Liver (tissue), 9 donors: ENCODE measurements around the gene VWA3B. TPM values are rescaled to one million over a fixed set of nuclear protein-coding genes. Genes with fewer than 3 reads are reported as not detected.

Source experiments
- DNase-seq: peaks from one replicate; pipeline ENCODE4 v3.0.0-alpha.2; 2017; ENCODE audit warnings: low spot score
- H3K27ac ChIP-seq, 2 donors: one replicate each; pipeline ENCODE4 v1.7.0; 2013; ENCODE audit warnings: inconsistent platforms in 2 of 2, low read length in 2 of 2, control low read depth in 1 of 2, low read depth in 1 of 2, mild to moderate bottlenecking in 1 of 2
- H3K27me3 ChIP-seq, 4 donors: one replicate each; pipeline versions ENCODE4 v1.6.1 to v1.7.0; 2013; ENCODE audit warnings: low read length in 3 of 4, inconsistent platforms in 1 of 4, mild to moderate bottlenecking in 1 of 4, moderate library complexity in 1 of 4; ENCODE audit not compliant: control insufficient read depth in 4 of 4, insufficient read depth in 4 of 4
- H3K36me3 ChIP-seq, 4 donors: one replicate each; pipeline versions ENCODE4 v1.6.1 to v1.7.0; 2013; ENCODE audit warnings: low read length in 3 of 4, mild to moderate bottlenecking in 3 of 4, low read depth in 1 of 4, moderate library complexity in 1 of 4; ENCODE audit not compliant: control insufficient read depth in 4 of 4, insufficient read depth in 3 of 4
- H3K4me1 ChIP-seq, 4 donors: one replicate each; pipeline versions ENCODE4 v1.6.1 to v1.7.0; 2013; ENCODE audit warnings: low read length in 3 of 4, mild to moderate bottlenecking in 3 of 4, moderate library complexity in 1 of 4; ENCODE audit not compliant: control insufficient read depth in 4 of 4, insufficient read depth in 4 of 4
- H3K4me3 ChIP-seq, 3 donors: one replicate each; pipeline versions ENCODE4 v1.6.1 to v1.7.0; 2013; ENCODE audit warnings: low read length in 3 of 3, control low read depth in 1 of 3, low read depth in 1 of 3, mild to moderate bottlenecking in 1 of 3
- H3K9ac ChIP-seq, 2 donors: one replicate each; pipeline ENCODE4 v1.7.0; 2013; ENCODE audit warnings: low read length in 2 of 2, mild to moderate bottlenecking in 2 of 2, moderate library complexity in 2 of 2, control low read depth in 1 of 2, low read depth in 1 of 2
- H3K9me3 ChIP-seq, 4 donors: one replicate each; pipeline versions ENCODE4 v1.6.1 to v1.7.0; 2013; ENCODE audit warnings: low read length in 3 of 4; ENCODE audit not compliant: control insufficient read depth in 4 of 4
- EGR1 ChIP-seq, 2 donors: IDR thresholded peaks; 2 replicates each; pipeline ENCODE4 v1.6.1; 2016 to 2018; ENCODE audit warnings: antibody characterized with exemption in 2 of 2, low read depth in 2 of 2
- FOXA1 ChIP-seq: IDR thresholded peaks from 2 replicates; pipeline ENCODE4 v1.6.1; 2016; ENCODE audit warnings: antibody characterized with exemption
- FOXA2 ChIP-seq: IDR thresholded peaks from 2 replicates; pipeline ENCODE4 v1.6.1; 2016; ENCODE audit warnings: antibody characterized with exemption
- GABPA ChIP-seq, 2 donors: IDR thresholded peaks in 1 of 2; conservative IDR thresholded peaks in 1 of 2; 2 replicates each; pipeline ENCODE4 v1.6.1; 2016; ENCODE audit warnings: antibody characterized with exemption in 2 of 2, mild to moderate bottlenecking in 1 of 2, moderate library complexity in 1 of 2
- HNF4A ChIP-seq, 2 donors: conservative IDR thresholded peaks; 2 replicates each; pipeline ENCODE4 v1.6.1; 2016; ENCODE audit warnings: antibody characterized with exemption in 2 of 2, mild to moderate bottlenecking in 2 of 2
- HNF4G ChIP-seq: IDR thresholded peaks from 2 replicates; pipeline ENCODE4 v1.6.1; 2016; ENCODE audit warnings: antibody characterized with exemption
- JUND ChIP-seq, 2 donors: IDR thresholded peaks; 2 replicates each; pipeline ENCODE4 v1.6.1; 2016; ENCODE audit warnings: antibody characterized with exemption in 2 of 2
- NR2F2 ChIP-seq: IDR thresholded peaks from 2 replicates; pipeline ENCODE4 v1.6.1; 2016; ENCODE audit warnings: antibody characterized with exemption
- RAD21 ChIP-seq, 2 donors: IDR thresholded peaks; 2 replicates each; pipeline ENCODE4 v1.6.1; 2016; ENCODE audit warnings: antibody characterized with exemption in 2 of 2, mild to moderate bottlenecking in 2 of 2
- RXRA ChIP-seq, 2 donors: IDR thresholded peaks; 2 replicates each; pipeline ENCODE4 v1.6.1; 2017 to 2018; ENCODE audit warnings: antibody characterized with exemption in 2 of 2, mild to moderate bottlenecking in 1 of 2
- SP1 ChIP-seq: IDR thresholded peaks from 2 replicates; pipeline ENCODE4 v1.6.1; 2018; ENCODE audit warnings: antibody characterized with exemption, mild to moderate bottlenecking
- YY1 ChIP-seq: IDR thresholded peaks from 2 replicates; pipeline ENCODE4 v1.6.1; 2016; ENCODE audit warnings: antibody characterized with exemption, mild to moderate bottlenecking
- WGBS: extraction: QIAGEN DNeasy Blood & Tissue Kit; methylation state at CpG from one replicate; pipeline ENCODE4 v1.1.7; 2013; 5-methylcytosine and 5-hydroxymethylcytosine counted together
- polyA plus RNA-seq, 2 donors: library from polyadenylated mRNA; stranded (reverse) in 1 of 2; unstranded in 1 of 2; fragments of 200-250 nt in 1 of 2; fragments of >200 nt in 1 of 2; fragmentation: Nextera tagmentation in 1 of 2; extraction: Ambion mirVana in 1 of 2; gene quantifications; one replicate each; pipeline versions ENCODE4 v1.2.1 to v1.2.3, GENCODE V29; 2013 to 2015
- total RNA-seq, 2 donors: library from RNA; depleted of rRNA; stranded (reverse); fragments of >200 nt; gene quantifications; one replicate each; pipeline ENCODE4 v1.2.3, GENCODE V29; 2014
- TF ChIP-seq, protein P1 (sequence below): IDR thresholded peaks from 2 replicates; pipeline ENCODE4 v1.6.1; 2016; ENCODE audit warnings: antibody characterized with exemption
- TF ChIP-seq, protein P2 (sequence below): fragments of 150-350 bp; IDR thresholded peaks from 2 replicates; pipeline ENCODE4 v1.5.1; 2017; ENCODE audit warnings: improper control_type of control experiment, low read depth, low read length; ENCODE audit not compliant: missing input control
- TF ChIP-seq, protein P3 (sequence below): IDR thresholded peaks from 2 replicates; pipeline ENCODE4 v1.6.1; 2016; ENCODE audit warnings: antibody characterized with exemption
- TF ChIP-seq, protein P4 (sequence below): IDR thresholded peaks from 2 replicates; pipeline ENCODE4 v1.6.1; 2016; ENCODE audit warnings: antibody characterized with exemption, mild to moderate bottlenecking
- TF ChIP-seq, protein P5 (sequence below): IDR thresholded peaks from 2 replicates; pipeline ENCODE4 v1.6.1; 2016; ENCODE audit warnings: antibody characterized with exemption
- donor health status: healthy.
- donor health status: healthy.
- donor health status: healthy.
- donor health status: healthy.
- donor health status: healthy.

Gene VWA3B
- total and polyA plus RNA-seq, 4 donors = 0.08 TPM; not detected in 3

DNA sequence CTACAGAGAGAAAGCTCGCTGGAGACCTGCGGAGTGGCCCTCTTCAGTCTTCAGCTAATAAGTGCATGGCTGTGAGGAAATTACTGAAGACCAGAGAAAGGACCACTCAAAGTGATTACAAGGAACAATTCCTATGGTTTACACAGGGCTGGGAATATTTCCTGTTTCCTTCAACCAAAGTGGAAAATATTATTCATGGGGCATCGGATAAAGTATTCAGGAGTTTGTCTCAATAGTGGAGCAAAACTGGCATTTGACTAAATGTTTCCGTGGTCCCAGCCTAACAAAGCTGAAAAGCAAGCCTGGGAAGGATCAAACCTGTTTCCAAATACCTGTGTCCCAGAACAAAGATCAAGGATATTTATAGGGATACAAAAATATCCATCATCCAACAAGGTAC is 227.3 kb downstream of the VWA3B start:
- no peak overlapping the region for H3K9ac ChIP-seq
- H3K27ac ChIP-seq = no peak overlapping the region
- DNase-seq = no peak
- H3K4me3 ChIP-seq = no peak overlapping the region
- WGBS = 86% methylated on average over 4 of the region's 4 CpGs
- H3K36me3 ChIP-seq = no peaks in the 10 kb centered on the region
- H3K9me3 ChIP-seq = no peaks in the 10 kb centered on the region
- H3K27me3 ChIP-seq = no peaks in the 10 kb centered on the region
- no peaks in the 10 kb centered on the region for H3K4me1 ChIP-seq
- TF ChIP-seq EGR1 (IDR thresholded peaks at IDR 0.05; ENCODE audit: low read depth in 2 of 2) (no peak), RXRA (IDR thresholded peaks at IDR 0.05) (no peak), SP1 (no peak), HNF4A (conservative IDR thresholded peaks at IDR 0.05) (no peak), RAD21 (IDR thresholded peaks at IDR 0.05) (no peak), NR2F2 (no peak), JUND (IDR thresholded peaks at IDR 0.05) (no peak), FOXA1 (no peak), HNF4G (no peak), GABPA (IDR thresholded peaks at IDR 0.05 in 1 of 2, conservative IDR thresholded peaks at IDR 0.05 in 1 of 2) (no peak), FOXA2 (no peak), YY1 (no peak)
- TF ChIP-seq, protein P1, sequence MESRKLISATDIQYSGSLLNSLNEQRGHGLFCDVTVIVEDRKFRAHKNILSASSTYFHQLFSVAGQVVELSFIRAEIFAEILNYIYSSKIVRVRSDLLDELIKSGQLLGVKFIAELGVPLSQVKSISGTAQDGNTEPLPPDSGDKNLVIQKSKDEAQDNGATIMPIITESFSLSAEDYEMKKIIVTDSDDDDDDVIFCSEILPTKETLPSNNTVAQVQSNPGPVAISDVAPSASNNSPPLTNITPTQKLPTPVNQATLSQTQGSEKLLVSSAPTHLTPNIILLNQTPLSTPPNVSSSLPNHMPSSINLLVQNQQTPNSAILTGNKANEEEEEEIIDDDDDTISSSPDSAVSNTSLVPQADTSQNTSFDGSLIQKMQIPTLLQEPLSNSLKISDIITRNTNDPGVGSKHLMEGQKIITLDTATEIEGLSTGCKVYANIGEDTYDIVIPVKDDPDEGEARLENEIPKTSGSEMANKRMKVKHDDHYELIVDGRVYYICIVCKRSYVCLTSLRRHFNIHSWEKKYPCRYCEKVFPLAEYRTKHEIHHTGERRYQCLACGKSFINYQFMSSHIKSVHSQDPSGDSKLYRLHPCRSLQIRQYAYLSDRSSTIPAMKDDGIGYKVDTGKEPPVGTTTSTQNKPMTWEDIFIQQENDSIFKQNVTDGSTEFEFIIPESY = no peak
- TF ChIP-seq, protein P2, sequence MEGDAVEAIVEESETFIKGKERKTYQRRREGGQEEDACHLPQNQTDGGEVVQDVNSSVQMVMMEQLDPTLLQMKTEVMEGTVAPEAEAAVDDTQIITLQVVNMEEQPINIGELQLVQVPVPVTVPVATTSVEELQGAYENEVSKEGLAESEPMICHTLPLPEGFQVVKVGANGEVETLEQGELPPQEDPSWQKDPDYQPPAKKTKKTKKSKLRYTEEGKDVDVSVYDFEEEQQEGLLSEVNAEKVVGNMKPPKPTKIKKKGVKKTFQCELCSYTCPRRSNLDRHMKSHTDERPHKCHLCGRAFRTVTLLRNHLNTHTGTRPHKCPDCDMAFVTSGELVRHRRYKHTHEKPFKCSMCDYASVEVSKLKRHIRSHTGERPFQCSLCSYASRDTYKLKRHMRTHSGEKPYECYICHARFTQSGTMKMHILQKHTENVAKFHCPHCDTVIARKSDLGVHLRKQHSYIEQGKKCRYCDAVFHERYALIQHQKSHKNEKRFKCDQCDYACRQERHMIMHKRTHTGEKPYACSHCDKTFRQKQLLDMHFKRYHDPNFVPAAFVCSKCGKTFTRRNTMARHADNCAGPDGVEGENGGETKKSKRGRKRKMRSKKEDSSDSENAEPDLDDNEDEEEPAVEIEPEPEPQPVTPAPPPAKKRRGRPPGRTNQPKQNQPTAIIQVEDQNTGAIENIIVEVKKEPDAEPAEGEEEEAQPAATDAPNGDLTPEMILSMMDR = no peak
- TF ChIP-seq, protein P3, sequence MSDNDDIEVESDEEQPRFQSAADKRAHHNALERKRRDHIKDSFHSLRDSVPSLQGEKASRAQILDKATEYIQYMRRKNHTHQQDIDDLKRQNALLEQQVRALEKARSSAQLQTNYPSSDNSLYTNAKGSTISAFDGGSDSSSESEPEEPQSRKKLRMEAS = no peak
- TF ChIP-seq, protein P4, sequence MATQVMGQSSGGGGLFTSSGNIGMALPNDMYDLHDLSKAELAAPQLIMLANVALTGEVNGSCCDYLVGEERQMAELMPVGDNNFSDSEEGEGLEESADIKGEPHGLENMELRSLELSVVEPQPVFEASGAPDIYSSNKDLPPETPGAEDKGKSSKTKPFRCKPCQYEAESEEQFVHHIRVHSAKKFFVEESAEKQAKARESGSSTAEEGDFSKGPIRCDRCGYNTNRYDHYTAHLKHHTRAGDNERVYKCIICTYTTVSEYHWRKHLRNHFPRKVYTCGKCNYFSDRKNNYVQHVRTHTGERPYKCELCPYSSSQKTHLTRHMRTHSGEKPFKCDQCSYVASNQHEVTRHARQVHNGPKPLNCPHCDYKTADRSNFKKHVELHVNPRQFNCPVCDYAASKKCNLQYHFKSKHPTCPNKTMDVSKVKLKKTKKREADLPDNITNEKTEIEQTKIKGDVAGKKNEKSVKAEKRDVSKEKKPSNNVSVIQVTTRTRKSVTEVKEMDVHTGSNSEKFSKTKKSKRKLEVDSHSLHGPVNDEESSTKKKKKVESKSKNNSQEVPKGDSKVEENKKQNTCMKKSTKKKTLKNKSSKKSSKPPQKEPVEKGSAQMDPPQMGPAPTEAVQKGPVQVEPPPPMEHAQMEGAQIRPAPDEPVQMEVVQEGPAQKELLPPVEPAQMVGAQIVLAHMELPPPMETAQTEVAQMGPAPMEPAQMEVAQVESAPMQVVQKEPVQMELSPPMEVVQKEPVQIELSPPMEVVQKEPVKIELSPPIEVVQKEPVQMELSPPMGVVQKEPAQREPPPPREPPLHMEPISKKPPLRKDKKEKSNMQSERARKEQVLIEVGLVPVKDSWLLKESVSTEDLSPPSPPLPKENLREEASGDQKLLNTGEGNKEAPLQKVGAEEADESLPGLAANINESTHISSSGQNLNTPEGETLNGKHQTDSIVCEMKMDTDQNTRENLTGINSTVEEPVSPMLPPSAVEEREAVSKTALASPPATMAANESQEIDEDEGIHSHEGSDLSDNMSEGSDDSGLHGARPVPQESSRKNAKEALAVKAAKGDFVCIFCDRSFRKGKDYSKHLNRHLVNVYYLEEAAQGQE = no peak
- TF ChIP-seq, protein P5, sequence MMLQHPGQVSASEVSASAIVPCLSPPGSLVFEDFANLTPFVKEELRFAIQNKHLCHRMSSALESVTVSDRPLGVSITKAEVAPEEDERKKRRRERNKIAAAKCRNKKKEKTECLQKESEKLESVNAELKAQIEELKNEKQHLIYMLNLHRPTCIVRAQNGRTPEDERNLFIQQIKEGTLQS = no peak

DNA sequence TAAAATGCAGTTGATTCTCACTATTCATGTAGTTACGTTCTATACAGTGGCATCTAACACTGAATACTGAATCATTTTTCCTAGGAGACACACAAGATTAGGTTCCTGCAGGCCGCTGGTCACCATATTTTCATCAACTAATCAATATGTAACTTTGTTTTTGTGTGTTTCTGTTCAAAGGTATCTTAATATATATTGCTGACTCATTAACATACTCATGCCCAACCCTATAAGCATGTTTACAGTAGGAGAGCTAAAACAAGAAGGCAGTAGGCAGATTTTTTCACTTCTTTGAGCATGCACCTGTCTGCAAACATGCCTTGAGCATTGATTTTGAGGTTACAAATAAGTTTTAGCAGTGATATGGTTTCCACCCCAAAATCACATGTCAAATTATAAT is 229.0 kb downstream of the VWA3B start:
- no peak overlapping the region for H3K27ac ChIP-seq
- no peak for DNase-seq
- H3K36me3 ChIP-seq = no peaks in the 10 kb centered on the region
- 94% methylated on average over 2 of the region's 2 CpGs for WGBS
- H3K9ac ChIP-seq = no peak overlapping the region
- H3K4me1 ChIP-seq = no peaks in the 10 kb centered on the region
- TF ChIP-seq YY1 = no peak
- no peak for TF ChIP-seq RXRA (IDR thresholded peaks at IDR 0.05)
- no peak overlapping the region for H3K4me3 ChIP-seq
- peaks cover 4 to 9% (median 5%) of the 10 kb centered on the region in 4 donors for H3K9me3 ChIP-seq
- H3K27me3 ChIP-seq = no peaks in the 10 kb centered on the region
